Inferior parietal cortex (tissue), 1 donor: ENCODE measurements around the gene SLC45A2.
"Not testable (repeated sequence)": the region's sequence is repeated elsewhere in the genome, so short reads cannot be mapped to it uniquely, and the experiment has no call there.

Experiments used
- DNase-seq: peaks from one replicate; pipeline ENCODE4 v3.0.0-alpha.2; 2016; ENCODE audit errors: extremely low spot score

Gene SLC45A2

DNA sequence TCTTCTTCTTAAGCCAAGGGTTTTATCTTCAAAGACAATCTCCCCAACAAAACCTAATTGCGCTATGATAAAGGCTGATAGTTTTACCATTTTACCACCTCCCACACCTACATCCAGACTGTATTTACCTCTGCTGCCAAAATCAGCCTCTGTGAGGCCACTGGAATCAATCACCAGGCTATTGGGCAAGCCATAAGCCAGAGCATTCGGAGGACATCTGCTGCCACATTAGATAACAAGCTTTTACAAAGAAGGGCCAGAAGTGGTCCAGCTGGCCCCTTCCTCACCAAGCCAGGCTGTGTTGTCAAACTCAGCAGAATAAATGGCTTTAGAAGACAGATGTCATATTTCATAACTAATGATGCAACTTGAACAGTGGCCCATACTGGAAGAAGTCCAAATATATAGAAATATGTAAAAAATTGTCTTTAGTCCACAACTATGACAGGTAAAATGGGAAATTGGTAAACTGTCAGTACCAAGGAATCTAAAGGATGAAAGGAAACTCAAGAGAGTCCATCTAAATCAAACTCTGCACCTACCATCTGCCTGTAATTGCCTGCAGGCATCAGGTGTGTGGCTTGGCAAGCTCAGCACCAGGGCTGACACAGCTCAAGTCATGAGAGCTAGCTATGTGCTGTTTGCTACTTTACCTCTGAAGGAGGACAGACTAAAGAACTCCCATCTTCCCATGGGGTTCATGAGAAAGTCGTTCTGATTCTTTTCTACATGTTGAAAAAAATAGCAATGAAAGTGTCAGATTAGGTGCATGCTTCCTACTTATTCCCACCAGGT is 16.1 kb downstream of the SLC45A2 start:
- no peak for DNase-seq

DNA sequence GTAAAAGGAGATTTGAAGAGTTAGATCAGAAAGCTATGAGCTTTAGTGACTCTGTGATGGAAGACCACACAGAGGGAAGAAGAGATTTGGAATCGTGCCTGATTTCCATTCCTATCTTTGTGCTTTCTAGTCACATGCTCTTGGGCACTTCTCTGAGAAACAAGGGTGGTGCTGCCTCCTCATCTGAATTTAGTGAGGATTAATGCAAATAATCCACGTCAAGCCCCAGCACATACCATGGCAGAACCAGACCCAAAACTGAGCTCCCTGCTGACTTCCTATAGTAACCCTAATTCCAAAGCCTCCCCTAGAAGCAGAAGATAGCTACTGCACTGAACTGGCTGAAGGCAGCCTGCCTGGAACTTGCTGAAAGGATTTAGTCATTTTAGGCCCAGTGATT is 17.7 kb downstream of the SLC45A2 start:
- no peak for DNase-seq

DNA sequence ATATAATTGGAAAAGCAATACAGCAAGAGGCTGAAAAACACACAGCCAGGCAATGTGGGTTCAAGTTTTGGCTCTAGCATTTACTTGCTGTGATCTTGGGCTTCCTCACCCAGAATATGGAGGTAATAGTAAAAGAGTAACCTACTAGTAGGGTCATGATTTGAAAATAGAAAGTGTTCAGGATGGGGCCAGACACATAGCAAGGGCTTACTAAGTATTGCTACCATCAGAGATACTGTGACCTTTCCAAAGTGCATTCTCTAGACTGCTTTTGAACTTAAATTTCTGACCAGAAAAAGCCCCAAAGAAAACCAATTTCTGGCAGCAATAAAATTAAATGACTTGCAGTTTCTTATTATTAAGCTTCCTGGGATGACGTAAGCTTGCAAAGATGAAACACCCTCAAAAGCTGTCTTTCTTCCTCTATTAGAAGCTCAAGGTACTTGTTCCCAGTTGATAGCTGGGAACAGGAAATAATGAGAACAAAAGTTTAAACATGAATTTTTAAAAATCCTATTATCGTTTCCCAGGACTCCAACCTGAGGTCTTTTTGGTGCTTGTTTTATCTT is 20.3 kb downstream of the SLC45A2 start:
- no peak for DNase-seq

DNA sequence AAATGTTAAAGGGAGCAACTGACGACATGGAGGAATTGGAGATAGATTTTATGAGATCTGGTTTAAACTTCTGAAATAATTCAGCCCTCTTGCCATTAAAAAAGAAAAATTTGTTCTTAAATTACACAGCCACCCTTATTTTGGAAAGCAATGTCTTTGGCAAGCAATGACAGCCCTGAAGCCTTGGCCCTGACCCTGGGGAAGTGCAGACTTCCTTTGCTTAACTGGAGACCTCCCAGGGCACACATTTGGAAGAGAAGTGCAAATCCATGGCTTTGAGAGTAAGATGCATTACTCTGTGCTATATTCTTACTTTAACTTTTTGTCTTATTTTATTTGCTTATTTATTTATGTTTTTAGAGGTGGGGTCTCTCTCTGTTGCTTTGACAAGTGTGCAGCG is 26.3 kb downstream of the SLC45A2 start:
- no peak for DNase-seq

DNA sequence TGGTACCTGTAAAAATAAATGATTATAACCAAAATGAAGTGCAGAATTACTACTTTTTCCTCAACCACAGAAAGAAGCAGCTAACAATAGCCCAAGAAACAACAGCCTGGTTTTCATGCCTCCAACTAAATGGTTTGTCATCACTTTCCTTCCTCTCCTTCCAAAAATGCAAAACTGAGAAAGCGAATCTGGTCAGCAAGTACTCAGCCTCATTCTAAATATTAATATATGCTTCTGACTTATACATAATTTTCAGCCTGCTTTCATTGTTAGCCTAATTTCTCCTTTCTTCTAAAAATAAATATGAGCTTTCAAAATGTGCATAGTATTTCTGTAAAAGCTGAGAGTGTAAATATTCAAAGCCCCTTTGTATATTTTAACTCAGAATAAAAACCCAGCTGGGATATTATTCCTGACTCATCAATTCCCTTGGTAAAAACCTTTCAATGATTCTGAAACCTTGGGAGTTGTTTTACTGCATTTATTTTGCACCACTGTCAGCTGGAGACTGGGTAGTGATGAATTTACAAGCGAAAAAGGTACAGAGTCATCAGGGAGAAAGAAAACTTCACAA is 26.8 kb downstream of the SLC45A2 start:
- no peak for DNase-seq

GRCh38 chr5:33952175-33952574 is 32.3 kb downstream of the SLC45A2 start:
- DNase-seq: not testable (repeated sequence)

GRCh38 chr5:33944543-33945132 is 39.9 kb downstream of the SLC45A2 start:
- DNase-seq: no peak

GRCh38 chr5:33941090-33941489 is 43.4 kb downstream of the SLC45A2 start:
- DNase-seq: no peak

- DNase-seq: no peak
These were observed 44.8 kb downstream of the SLC45A2 start for GRCh38 chr5:33939556-33940262.

DNA sequence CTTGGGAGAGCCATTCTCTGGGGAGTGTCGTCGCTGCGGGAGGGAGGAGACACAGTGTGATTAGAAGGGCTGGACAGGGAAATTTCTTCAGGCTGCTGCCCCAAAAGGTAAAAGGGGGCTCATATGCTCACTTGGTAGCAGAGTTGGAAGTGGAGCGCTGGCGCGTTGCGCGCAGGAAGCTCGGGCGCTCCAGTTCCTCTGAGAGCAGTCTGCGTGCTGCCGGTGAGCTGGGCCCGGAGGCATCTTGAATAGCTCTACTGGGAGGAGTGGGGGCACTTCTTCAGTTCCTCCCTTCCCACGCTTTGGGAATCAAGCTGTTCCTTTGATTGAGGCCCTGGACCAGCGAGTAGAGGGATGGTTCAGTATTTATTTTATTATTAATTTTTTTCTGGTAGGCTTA is 45.6 kb downstream of the SLC45A2 start:
- DNase-seq: no peak

- no peak for DNase-seq
These were observed 46.0 kb downstream of the SLC45A2 start for GRCh38 chr5:33938507-33938796.

- DNase-seq: no peak
These were observed 46.6 kb downstream of the SLC45A2 start for GRCh38 chr5:33937707-33938506.

GRCh38 chr5:33937017-33937706 is 47.3 kb downstream of the SLC45A2 start:
- no peak for DNase-seq

DNA sequence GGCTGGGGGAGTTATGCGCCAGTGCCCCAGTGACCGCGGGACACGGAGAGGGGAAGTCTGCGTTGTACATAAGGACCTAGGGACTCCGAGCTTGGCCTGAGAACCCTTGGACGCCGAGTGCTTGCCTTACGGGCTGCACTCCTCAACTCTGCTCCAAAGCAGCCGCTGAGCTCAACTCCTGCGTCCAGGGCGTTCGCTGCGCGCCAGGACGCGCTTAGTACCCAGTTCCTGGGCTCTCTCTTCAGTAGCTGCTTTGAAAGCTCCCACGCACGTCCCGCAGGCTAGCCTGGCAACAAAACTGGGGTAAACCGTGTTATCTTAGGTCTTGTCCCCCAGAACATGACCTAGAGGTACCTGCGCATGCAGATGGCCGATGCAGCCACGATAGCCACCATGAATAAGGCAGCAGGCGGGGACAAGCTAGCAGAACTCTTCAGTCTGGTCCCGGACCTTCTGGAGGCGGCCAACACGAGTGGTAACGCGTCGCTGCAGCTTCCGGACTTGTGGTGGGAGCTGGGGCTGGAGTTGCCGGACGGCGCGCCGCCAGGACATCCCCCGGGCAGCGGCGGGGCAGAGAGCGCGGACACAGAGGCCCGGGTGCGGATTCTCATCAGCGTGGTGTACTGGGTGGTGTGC is 48.0 kb downstream of the SLC45A2 start, which contains the start of gene RXFP3:
Gene RXFP3 (plus strand): TSS at position 6 of the 636 bp plus-strand sequence. CDS start 355 bp downstream, at position 361.
- DNase-seq: no peak

DNA sequence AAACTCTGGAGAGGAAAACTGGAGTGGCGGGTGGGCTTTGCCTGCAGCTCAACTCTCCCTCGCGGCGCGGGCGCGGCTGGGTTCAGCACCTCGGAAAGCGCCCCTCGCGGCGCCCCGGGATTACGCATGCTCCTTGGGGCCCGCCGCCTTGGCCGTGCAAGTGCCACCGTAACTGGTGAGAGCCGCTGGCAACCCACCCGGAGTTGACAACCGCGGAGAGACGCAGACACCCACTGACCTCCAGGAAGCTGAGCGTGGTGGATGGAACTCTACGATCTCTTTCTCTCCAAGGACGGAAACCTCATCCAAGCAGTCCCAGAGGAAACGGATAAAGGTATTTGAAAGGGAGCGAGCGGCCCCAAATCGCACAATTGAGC is 48.5 kb downstream of the SLC45A2 start:
- peak; percentile 27 for DNase-seq

GRCh38 chr5:33934176-33934575 is 50.3 kb downstream of the SLC45A2 start:
- DNase-seq: no peak

DNA sequence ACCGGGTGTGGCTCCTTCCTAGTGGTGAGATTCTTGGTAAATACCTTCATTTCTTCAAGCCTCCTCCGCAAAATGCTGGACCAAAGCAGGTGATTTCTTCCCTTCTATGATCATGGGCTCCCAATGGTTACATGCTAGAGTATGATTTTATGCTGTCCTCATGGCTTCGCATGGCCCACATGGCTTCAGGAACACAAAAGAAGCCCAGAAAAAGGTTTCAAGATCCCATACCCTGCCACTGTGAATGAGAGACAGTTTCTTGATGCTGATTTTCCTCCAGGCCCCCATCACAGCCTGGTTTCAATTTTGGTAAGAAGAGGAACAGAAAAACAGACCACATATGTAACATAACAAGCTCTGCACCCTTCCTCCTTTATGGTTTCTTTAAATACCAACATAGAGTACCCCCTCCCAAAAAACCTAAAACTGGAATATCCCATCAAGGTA is 50.7 kb downstream of the SLC45A2 start:
- DNase-seq: no peak

- no peak for DNase-seq
These were observed 53.4 kb downstream of the SLC45A2 start for GRCh38 chr5:33931136-33931535.

- no peak for DNase-seq
These were observed 54.4 kb downstream of the SLC45A2 start for GRCh38 chr5:33929925-33930690.

DNA sequence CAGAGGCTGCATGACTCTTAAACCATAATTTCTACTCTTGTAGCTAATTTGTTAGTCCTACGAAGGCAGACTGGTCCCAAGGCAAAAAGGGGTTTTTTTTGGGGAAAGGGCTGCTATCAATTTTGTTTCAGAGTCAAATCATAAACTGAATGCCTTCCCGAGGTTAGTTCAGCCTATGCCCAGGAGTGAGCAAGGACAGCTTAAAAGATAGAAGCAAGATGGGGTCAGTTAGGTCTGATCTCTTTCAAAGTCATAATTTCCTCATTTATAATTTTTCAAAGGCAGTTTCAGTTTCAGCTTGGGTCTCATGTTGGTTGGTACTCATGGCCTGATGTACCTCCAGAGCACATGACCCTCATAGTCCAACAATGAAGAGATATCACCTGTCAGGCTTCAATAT is 56.2 kb downstream of the SLC45A2 start:
- DNase-seq: no peak
